GM12801 (cell line): ENCODE results near the gene MMAB.

Experiments
- TF ChIP-seq, protein P1 (sequence below): IDR thresholded peaks from one replicate; pipeline ENCODE4 v1.5.1; 2011; ENCODE audit warnings: control low read depth; ENCODE audit not compliant: insufficient read length; ENCODE audit errors: extremely low read depth

MMAB gene

GRCh38 chr12:109581334-109581691, 8.0 kb upstream of the MMAB start:
- TF ChIP-seq, protein P1, sequence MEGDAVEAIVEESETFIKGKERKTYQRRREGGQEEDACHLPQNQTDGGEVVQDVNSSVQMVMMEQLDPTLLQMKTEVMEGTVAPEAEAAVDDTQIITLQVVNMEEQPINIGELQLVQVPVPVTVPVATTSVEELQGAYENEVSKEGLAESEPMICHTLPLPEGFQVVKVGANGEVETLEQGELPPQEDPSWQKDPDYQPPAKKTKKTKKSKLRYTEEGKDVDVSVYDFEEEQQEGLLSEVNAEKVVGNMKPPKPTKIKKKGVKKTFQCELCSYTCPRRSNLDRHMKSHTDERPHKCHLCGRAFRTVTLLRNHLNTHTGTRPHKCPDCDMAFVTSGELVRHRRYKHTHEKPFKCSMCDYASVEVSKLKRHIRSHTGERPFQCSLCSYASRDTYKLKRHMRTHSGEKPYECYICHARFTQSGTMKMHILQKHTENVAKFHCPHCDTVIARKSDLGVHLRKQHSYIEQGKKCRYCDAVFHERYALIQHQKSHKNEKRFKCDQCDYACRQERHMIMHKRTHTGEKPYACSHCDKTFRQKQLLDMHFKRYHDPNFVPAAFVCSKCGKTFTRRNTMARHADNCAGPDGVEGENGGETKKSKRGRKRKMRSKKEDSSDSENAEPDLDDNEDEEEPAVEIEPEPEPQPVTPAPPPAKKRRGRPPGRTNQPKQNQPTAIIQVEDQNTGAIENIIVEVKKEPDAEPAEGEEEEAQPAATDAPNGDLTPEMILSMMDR = no peak

- TF ChIP-seq, protein P1 = no peak
These were observed 7.5 kb upstream of the MMAB start for GRCh38 chr12:109580684-109581333.

DNA sequence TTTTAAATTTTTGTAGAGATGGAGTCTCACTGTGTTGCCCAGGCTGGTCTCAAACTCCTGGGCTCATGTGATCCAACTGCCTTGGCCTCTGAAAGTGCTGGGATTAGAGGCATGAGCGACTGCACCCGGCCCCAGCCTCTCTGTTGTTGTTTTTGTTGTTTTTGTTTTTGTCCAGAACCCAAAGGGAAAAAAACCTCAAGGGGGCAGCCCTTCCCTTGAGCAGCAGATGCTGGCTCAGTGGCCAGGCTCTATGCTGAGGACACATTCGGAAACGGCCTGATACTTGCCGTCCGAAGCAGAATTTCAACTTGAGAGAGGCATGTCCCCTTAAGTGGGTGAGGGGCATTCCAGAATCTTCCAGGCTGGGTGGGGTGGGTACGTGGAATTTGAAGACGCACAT, 7.0 kb upstream of the MMAB start:
- TF ChIP-seq, protein P1 = no peak

GRCh38 chr12:109579639-109580038, 6.3 kb upstream of the MMAB start:
- TF ChIP-seq, protein P1 = no peak

GRCh38 chr12:109578330-109578927, 5.1 kb upstream of the MMAB start:
- TF ChIP-seq, protein P1 = no peak

DNA sequence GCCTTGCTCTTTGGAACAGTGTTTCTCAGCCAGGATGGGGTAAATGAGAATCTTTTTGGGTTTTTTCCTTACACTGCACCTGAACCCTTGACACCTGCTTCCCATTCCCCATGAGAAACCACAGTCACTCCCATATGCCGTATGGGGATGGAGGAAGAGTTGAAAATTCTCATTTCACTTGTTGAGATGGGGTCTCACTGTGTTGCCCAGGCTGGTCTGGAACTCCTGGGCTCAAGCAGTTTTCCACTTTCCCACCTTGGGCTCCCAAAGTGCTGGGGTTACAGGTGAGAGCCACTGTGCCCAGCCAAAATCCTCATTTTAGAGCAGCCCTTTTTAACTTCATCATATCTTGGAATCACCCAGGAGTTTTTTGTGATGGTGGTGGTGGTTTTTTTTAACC, 4.0 kb upstream of the MMAB start:
- TF ChIP-seq, protein P1 = no peak

GRCh38 chr12:109575683-109576082, 2.4 kb upstream of the MMAB start:
- TF ChIP-seq, protein P1 = no peak
